ENCODE results near the gene ATP5MG.
"Not testable (repeated sequence)": the region's sequence is repeated elsewhere in the genome, so short reads cannot be mapped to it uniquely, and the experiment has no call there.

The ATP5MG gene

DNA sequence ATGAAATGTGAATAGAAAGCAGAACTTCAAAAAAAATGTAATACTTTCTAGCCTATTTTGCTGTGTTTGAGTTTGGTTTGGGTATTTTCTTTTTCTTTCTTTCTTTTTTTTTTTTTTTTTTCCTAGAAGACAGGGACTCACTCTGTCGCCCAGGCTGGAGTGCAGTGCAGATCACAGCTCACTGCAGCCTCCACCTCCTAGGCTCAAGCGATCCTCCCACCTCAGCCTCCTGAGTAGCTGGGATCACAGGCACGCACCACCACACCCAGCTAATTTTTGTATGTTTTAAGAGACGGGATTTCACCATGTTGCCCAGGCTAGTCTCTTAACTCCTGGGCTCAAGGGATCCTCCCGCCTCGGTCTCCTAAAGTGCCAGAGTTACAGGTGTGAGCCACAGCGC lies 1.2 kb downstream of the ATP5MG start:
- peaks cover 2 to 38% (median 30%) of the 10 kb centered on the region in 5 donors for H3K4me1 ChIP-seq (ENCODE audit: control insufficient read depth in 5 of 5, insufficient read depth in 5 of 5, low read length in 5 of 5)
- H3K36me3 ChIP-seq (ENCODE audit: control insufficient read depth in 5 of 5, insufficient read depth in 5 of 5, low read length in 5 of 5), result peaks cover 7 to 29% (median 9%) of the 10 kb centered on the region in 5 donors
- H3K9me3 ChIP-seq (ENCODE audit: control insufficient read depth in 5 of 5, low read length in 5 of 5); H3K27me3 ChIP-seq (ENCODE audit: control insufficient read depth in 5 of 5, insufficient read depth in 4 of 5, low read length in 5 of 5): not testable (repeated sequence)
- peak overlapping the region; percentile 86 for H3K27ac ChIP-seq (ENCODE audit: low read depth, low read length)
- peak overlapping the region; percentile 93 to 99 (median 94) for H3K4me3 ChIP-seq (ENCODE audit: low read depth in 1 of 5, low read length in 5 of 5)
- H3K9ac ChIP-seq (ENCODE audit: low read length in 5 of 5), result peak overlapping the region; percentile 86 to 98 (median 96)

DNA sequence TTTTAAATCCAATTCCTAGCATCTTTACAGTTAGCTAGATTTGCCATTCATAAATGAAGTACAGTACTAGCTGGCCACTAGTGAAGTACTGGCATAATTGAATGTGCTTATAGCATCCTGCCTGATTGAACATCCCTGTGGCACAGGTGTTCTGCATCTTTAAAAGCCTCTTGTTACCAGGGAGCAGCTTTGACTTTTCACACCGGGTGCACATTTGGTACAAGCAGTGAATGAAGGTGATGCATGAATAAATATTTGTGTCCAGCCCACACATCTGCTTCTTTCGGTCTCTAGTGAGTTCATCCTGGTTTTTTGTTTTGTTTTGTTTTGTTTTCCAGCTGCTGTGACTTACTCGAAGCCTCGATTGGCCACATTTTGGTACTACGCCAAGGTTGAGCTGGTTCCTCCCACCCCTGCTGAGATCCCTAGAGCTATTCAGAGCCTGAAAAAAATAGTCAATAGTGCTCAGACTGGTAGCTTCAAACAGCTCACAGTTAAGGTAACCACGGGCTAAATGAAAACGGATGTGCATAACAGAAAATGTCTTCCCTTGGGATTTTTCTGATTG lies 5.3 kb downstream of the ATP5MG start:
- Histone ChIP-seq H3K27ac (ENCODE audit: low read depth, low read length) (no peak overlapping the region), H3K4me1 (ENCODE audit: control insufficient read depth in 5 of 5, insufficient read depth in 5 of 5, low read length in 5 of 5) (peaks cover 2 to 31% (median 21%) of the 10 kb centered on the region in 5 donors), H3K9ac (ENCODE audit: low read length in 5 of 5) (no peak overlapping the region), H3K36me3 (ENCODE audit: control insufficient read depth in 5 of 5, insufficient read depth in 5 of 5, low read length in 5 of 5) (peaks cover 14 to 37% (median 21%) of the 10 kb centered on the region in 5 donors), H3K4me3 (ENCODE audit: low read depth in 1 of 5, low read length in 5 of 5) (no peak overlapping the region), H3K27me3 (ENCODE audit: control insufficient read depth in 5 of 5, insufficient read depth in 4 of 5, low read length in 5 of 5) (no peaks in the 10 kb centered on the region), H3K9me3 (ENCODE audit: control insufficient read depth in 5 of 5, low read length in 5 of 5) (no peaks in the 10 kb centered on the region)

- Histone ChIP-seq H3K27me3 (ENCODE audit: control insufficient read depth in 5 of 5, insufficient read depth in 4 of 5, low read length in 5 of 5) (no peaks in the 10 kb centered on the region), H3K9me3 (ENCODE audit: control insufficient read depth in 5 of 5, low read length in 5 of 5) (no peaks in the 10 kb centered on the region), H3K9ac (ENCODE audit: low read length in 5 of 5) (no peak overlapping the region), H3K36me3 (ENCODE audit: control insufficient read depth in 5 of 5, insufficient read depth in 5 of 5, low read length in 5 of 5) (peaks cover 25 to 49% (median 29%) of the 10 kb centered on the region in 5 donors), H3K27ac (ENCODE audit: low read depth, low read length) (no peak overlapping the region), H3K4me1 (ENCODE audit: control insufficient read depth in 5 of 5, insufficient read depth in 5 of 5, low read length in 5 of 5) (peaks cover 0 to 6% (median 0%) of the 10 kb centered on the region in 5 donors), H3K4me3 (ENCODE audit: low read depth in 1 of 5, low read length in 5 of 5) (no peak overlapping the region)
These were observed 8.8 kb downstream of the ATP5MG start for GRCh38 chr11:118410055-118410745.

DNA sequence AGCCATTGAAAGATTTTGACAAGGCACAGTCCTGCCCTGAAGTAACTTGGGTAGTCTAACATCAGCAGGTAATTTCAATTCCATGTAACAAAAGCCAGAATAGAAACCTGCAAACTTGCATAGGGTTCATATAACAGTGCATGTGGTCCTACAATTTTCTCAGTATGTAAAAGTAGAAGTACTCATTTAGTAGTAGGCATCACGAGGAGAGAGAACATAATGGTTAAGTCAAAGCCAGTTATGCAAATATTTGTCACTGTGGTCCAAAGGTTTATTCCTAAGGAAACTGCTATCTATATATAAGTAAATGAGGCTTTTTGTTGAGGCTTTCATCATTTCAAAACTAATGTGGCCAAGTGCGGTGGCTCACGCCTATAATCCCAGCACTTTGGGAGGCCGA lies 10.1 kb downstream of the ATP5MG start:
- Histone ChIP-seq H3K36me3 (ENCODE audit: control insufficient read depth in 5 of 5, insufficient read depth in 5 of 5, low read length in 5 of 5) (peaks cover 21 to 41% (median 28%) of the 10 kb centered on the region in 5 donors), H3K27ac (ENCODE audit: low read depth, low read length) (no peak overlapping the region), H3K27me3 (ENCODE audit: control insufficient read depth in 5 of 5, insufficient read depth in 4 of 5, low read length in 5 of 5) (no peaks in the 10 kb centered on the region), H3K4me3 (ENCODE audit: low read depth in 1 of 5, low read length in 5 of 5) (no peak overlapping the region), H3K4me1 (ENCODE audit: control insufficient read depth in 5 of 5, insufficient read depth in 5 of 5, low read length in 5 of 5) (peaks cover 0 to 4% (median 0%) of the 10 kb centered on the region in 5 donors), H3K9ac (ENCODE audit: low read length in 5 of 5) (no peak overlapping the region), H3K9me3 (ENCODE audit: control insufficient read depth in 5 of 5, low read length in 5 of 5) (no peaks in the 10 kb centered on the region)

GRCh38 chr11:118412921-118413320 lies 11.5 kb downstream of the ATP5MG start:
- no peak overlapping the region for H3K27ac ChIP-seq (ENCODE audit: low read depth, low read length)
- no peaks in the 10 kb centered on the region for H3K27me3 ChIP-seq (ENCODE audit: control insufficient read depth in 5 of 5, insufficient read depth in 4 of 5, low read length in 5 of 5)
- H3K4me3 ChIP-seq (ENCODE audit: low read depth in 1 of 5, low read length in 5 of 5), result no peak overlapping the region
- peaks cover 18 to 32% (median 23%) of the 10 kb centered on the region in 5 donors for H3K36me3 ChIP-seq (ENCODE audit: control insufficient read depth in 5 of 5, insufficient read depth in 5 of 5, low read length in 5 of 5)
- H3K9ac ChIP-seq (ENCODE audit: low read length in 5 of 5), result no peak overlapping the region
- no peaks in the 10 kb centered on the region for H3K4me1 ChIP-seq (ENCODE audit: control insufficient read depth in 5 of 5, insufficient read depth in 5 of 5, low read length in 5 of 5)
- H3K9me3 ChIP-seq (ENCODE audit: control insufficient read depth in 5 of 5, low read length in 5 of 5), result no peaks in the 10 kb centered on the region

GRCh38 chr11:118415062-118415738 lies 13.8 kb downstream of the ATP5MG start:
- Histone ChIP-seq H3K4me1 (ENCODE audit: control insufficient read depth in 5 of 5, insufficient read depth in 5 of 5, low read length in 5 of 5) (no peaks in the 10 kb centered on the region), H3K27ac (ENCODE audit: low read depth, low read length) (no peak overlapping the region), H3K36me3 (ENCODE audit: control insufficient read depth in 5 of 5, insufficient read depth in 5 of 5, low read length in 5 of 5) (peaks cover 8 to 23% (median 13%) of the 10 kb centered on the region in 5 donors), H3K27me3 (ENCODE audit: control insufficient read depth in 5 of 5, insufficient read depth in 4 of 5, low read length in 5 of 5) (no peaks in the 10 kb centered on the region), H3K4me3 (ENCODE audit: low read depth in 1 of 5, low read length in 5 of 5) (no peak overlapping the region), H3K9me3 (ENCODE audit: control insufficient read depth in 5 of 5, low read length in 5 of 5) (no peaks in the 10 kb centered on the region), H3K9ac (ENCODE audit: low read length in 5 of 5) (no peak overlapping the region)

GRCh38 chr11:118415739-118416068 lies 14.3 kb downstream of the ATP5MG start:
- Histone ChIP-seq H3K27me3 (ENCODE audit: control insufficient read depth in 5 of 5, insufficient read depth in 4 of 5, low read length in 5 of 5) (no peaks in the 10 kb centered on the region), H3K4me3 (ENCODE audit: low read depth in 1 of 5, low read length in 5 of 5) (no peak overlapping the region), H3K27ac (ENCODE audit: low read depth, low read length) (no peak overlapping the region), H3K36me3 (ENCODE audit: control insufficient read depth in 5 of 5, insufficient read depth in 5 of 5, low read length in 5 of 5) (peaks cover 7 to 23% (median 11%) of the 10 kb centered on the region in 5 donors), H3K9me3 (ENCODE audit: control insufficient read depth in 5 of 5, low read length in 5 of 5) (no peaks in the 10 kb centered on the region), H3K9ac (ENCODE audit: low read length in 5 of 5) (no peak overlapping the region), H3K4me1 (ENCODE audit: control insufficient read depth in 5 of 5, insufficient read depth in 5 of 5, low read length in 5 of 5) (no peaks in the 10 kb centered on the region)

DNA sequence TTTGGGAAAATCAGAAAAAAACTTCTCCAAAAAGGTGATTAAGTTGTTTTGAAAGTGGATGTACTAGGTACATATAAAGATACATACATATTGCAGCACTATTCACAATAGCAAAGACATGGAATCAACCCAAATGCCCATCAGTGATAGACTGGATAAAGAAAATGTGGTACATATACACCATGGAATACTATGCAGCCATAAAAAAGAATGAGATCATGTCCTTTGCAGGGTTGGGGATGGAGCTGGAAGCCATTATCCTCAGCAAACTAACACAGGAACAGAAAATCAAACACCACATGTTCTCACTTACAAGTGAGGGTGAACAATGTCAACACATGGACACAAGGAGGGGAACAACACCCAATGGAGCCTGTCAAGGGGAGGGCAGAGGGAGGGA lies 15.5 kb downstream of the ATP5MG start:
- not testable (repeated sequence) for H3K9me3 ChIP-seq (ENCODE audit: control insufficient read depth in 5 of 5, low read length in 5 of 5); H3K9ac ChIP-seq (ENCODE audit: low read length in 5 of 5); H3K4me3 ChIP-seq (ENCODE audit: low read depth in 1 of 5, low read length in 5 of 5); H3K27me3 ChIP-seq (ENCODE audit: control insufficient read depth in 5 of 5, insufficient read depth in 4 of 5, low read length in 5 of 5); H3K27ac ChIP-seq (ENCODE audit: low read depth, low read length); H3K4me1 ChIP-seq (ENCODE audit: control insufficient read depth in 5 of 5, insufficient read depth in 5 of 5, low read length in 5 of 5)
- H3K36me3 ChIP-seq (ENCODE audit: control insufficient read depth in 5 of 5, insufficient read depth in 5 of 5, low read length in 5 of 5), result peaks cover 7 to 19% (median 11%) of the 10 kb centered on the region in 5 donors

GRCh38 chr11:118417801-118418200 lies 16.4 kb downstream of the ATP5MG start:
- Histone ChIP-seq H3K4me1 (ENCODE audit: control insufficient read depth in 5 of 5, insufficient read depth in 5 of 5, low read length in 5 of 5) (no peaks in the 10 kb centered on the region), H3K9me3 (ENCODE audit: control insufficient read depth in 5 of 5, low read length in 5 of 5) (no peaks in the 10 kb centered on the region), H3K9ac (ENCODE audit: low read length in 5 of 5) (no peak overlapping the region), H3K4me3 (ENCODE audit: low read depth in 1 of 5, low read length in 5 of 5) (no peak overlapping the region), H3K27ac (ENCODE audit: low read depth, low read length) (no peak overlapping the region), H3K36me3 (ENCODE audit: control insufficient read depth in 5 of 5, insufficient read depth in 5 of 5, low read length in 5 of 5) (peaks cover 7 to 19% (median 11%) of the 10 kb centered on the region in 5 donors), H3K27me3 (ENCODE audit: control insufficient read depth in 5 of 5, insufficient read depth in 4 of 5, low read length in 5 of 5) (no peaks in the 10 kb centered on the region)

DNA sequence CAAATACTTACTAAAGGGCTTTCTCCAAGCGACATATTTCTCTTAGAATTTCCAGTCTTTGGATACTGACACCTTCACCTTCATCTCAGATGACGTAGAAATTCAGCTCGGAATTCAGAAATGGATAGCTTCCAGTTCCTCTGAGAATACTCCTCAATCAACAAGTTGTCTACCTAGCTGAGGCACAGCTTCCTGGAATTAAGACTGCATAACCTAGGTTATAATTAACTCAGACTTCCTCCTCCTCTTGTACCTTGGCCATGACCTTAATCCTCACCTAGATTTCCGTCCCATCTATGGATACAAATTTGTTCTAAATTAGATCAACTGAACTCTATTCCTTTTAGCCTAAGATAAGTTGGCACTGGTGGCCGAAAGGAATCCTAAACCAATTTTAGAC lies 17.4 kb downstream of the ATP5MG start:
- Histone ChIP-seq H3K27ac (ENCODE audit: low read depth, low read length) (no peak overlapping the region), H3K27me3 (ENCODE audit: control insufficient read depth in 5 of 5, insufficient read depth in 4 of 5, low read length in 5 of 5) (no peaks in the 10 kb centered on the region), H3K9me3 (ENCODE audit: control insufficient read depth in 5 of 5, low read length in 5 of 5) (no peaks in the 10 kb centered on the region), H3K4me3 (ENCODE audit: low read depth in 1 of 5, low read length in 5 of 5) (no peak overlapping the region), H3K36me3 (ENCODE audit: control insufficient read depth in 5 of 5, insufficient read depth in 5 of 5, low read length in 5 of 5) (peaks cover 5 to 14% (median 7%) of the 10 kb centered on the region in 5 donors), H3K9ac (ENCODE audit: low read length in 5 of 5) (no peak overlapping the region), H3K4me1 (ENCODE audit: control insufficient read depth in 5 of 5, insufficient read depth in 5 of 5, low read length in 5 of 5) (no peaks in the 10 kb centered on the region)
